HCT116 (cell line): ENCODE results near the gene IFITM10. TPM values are rescaled to one million over a fixed set of nuclear protein-coding genes. Genes with fewer than 3 reads are reported as not detected.

Experiments used
- ATAC-seq: fragments of 200-7000 bp; cut with Tn5 transposase; 2 replicates; pipeline ENCODE4 v1.9.1; 2020; ENCODE audit warnings: mild to moderate bottlenecking, moderate library complexity
- BruUV-seq: library from RNA; stranded (reverse); fragments of 400-500 nt; replicated peaks from 2 replicates; lab custom pipeline; 2021; lab: Mats Ljungman, UMichigan
- CTCF ChIA-PET: fragments of 300-600 bp; sonication (Branson Sonifier 250); formaldehyde crosslinking; loops from one replicate; lab custom pipeline; 2021; ENCODE audit warnings: antibody characterized with exemption; lab: Charles Lee
- POLR2A ChIA-PET: fragments of 300-600, 350-600 bp; sonication (Branson Sonifier 250); formaldehyde crosslinking; loops from one replicate; lab custom pipeline; 2021; ENCODE audit warnings: antibody characterized with exemption; lab: Charles Lee
- RAD21 ChIA-PET, 2 experiments: fragments of 300-600 bp; sonication (Branson Sonifier 250); formaldehyde crosslinking; loops; one replicate each; lab custom pipeline; 2023; ENCODE audit warnings: low total read pairs in 2 of 2; ENCODE audit not compliant: uncharacterized antibody in 2 of 2, unreplicated experiment in 2 of 2, low non-redundant PET in 1 of 2; lab: Charles Lee
- DNase-seq: peaks from one replicate; pipeline ENCODE4 v3.0.0-alpha.2; 2010; ENCODE audit warnings: low read depth, low spot score
- H2AFZ ChIP-seq: fragments of 200-600 bp; shearing (Covaris generic), sonication (generic); 2 replicates; pipeline ENCODE4 v1.6.1; 2017; ENCODE audit warnings: low read depth, mixed run types, mixed read lengths, antibody characterized with exemption, low read length; ENCODE audit not compliant: poor library complexity, severe bottlenecking
- H3K27ac ChIP-seq: 2 replicates; pipeline ENCODE4 v1.5.1; 2012; ENCODE audit warnings: low read depth, low read length
- H3K27me3 ChIP-seq: fragments of 200-600 bp; sonication (generic); 2 replicates; pipeline ENCODE4 v1.6.1; 2016; ENCODE audit warnings: mixed run types, low read length, mixed read lengths; ENCODE audit not compliant: insufficient read depth
- H3K36me3 ChIP-seq, 2 experiments: fragments of 200-500 bp in 1 of 2; fragments of 200-600 bp in 1 of 2; sonication (Bioruptor generic) in 1 of 2; sonication (generic) in 1 of 2; 2 replicates each; pipeline versions ENCODE4 v1.5.1 to v1.6.1; 2014 to 2016; ENCODE audit warnings: low read length in 2 of 2, inconsistent platforms in 1 of 2, mixed read lengths in 1 of 2, mixed run types in 1 of 2; ENCODE audit not compliant: insufficient read depth in 2 of 2, control insufficient read depth in 1 of 2
- H3K4me1 ChIP-seq, 2 experiments: fragments of 200-600 bp in 1 of 2; sonication (generic) in 1 of 2; 2 replicates each; pipeline versions ENCODE4 v1.5.1 to v1.6.1; 2012 to 2017; ENCODE audit warnings: low read length in 2 of 2, inconsistent platforms in 1 of 2, mild to moderate bottlenecking in 1 of 2, mixed read lengths in 1 of 2, mixed run types in 1 of 2, moderate library complexity in 1 of 2; ENCODE audit not compliant: insufficient read depth in 2 of 2, control insufficient read depth in 1 of 2
- H3K4me2 ChIP-seq: fragments of 200-600 bp; sonication (generic); 2 replicates; pipeline ENCODE4 v1.6.1; 2017; ENCODE audit warnings: mixed run types, low read length, mixed read lengths
- H3K4me3 ChIP-seq, 2 experiments: fragments of 200-600 bp in 1 of 2; sonication (generic) in 1 of 2; replicated peaks in 1 of 2; 2 replicates each; pipeline ENCODE4 v1.5.1; 2011 to 2016; ENCODE audit warnings: low read length in 2 of 2, control low read depth in 1 of 2, low read depth in 1 of 2, mild to moderate bottlenecking in 1 of 2, mixed read lengths in 1 of 2, mixed run types in 1 of 2
- H3K79me2 ChIP-seq: fragments of 200-600 bp; sonication (generic); 2 replicates; pipeline ENCODE4 v1.6.1; 2017; ENCODE audit warnings: mild to moderate bottlenecking, mixed run types, low read length, moderate library complexity, mixed read lengths; ENCODE audit not compliant: insufficient read depth
- H3K9ac ChIP-seq: fragments of 200-600 bp; sonication (generic); 2 replicates; pipeline ENCODE4 v1.6.1; 2016; ENCODE audit warnings: low read length, mixed read lengths
- H3K9me2 ChIP-seq: fragments of 200-600 bp; sonication (generic), shearing (Covaris generic); 2 replicates; pipeline ENCODE4 v1.6.1; 2017; ENCODE audit warnings: mixed run types, mild to moderate bottlenecking, moderate library complexity; ENCODE audit not compliant: insufficient read depth
- H3K9me3 ChIP-seq, 2 experiments: fragments of 200-500 bp in 1 of 2; fragments of 200-600 bp in 1 of 2; sonication (Bioruptor generic) in 1 of 2; sonication (generic) in 1 of 2; 2 replicates each; pipeline ENCODE4 v1.6.1; 2014 to 2017; ENCODE audit warnings: low read length in 2 of 2, mixed read lengths in 2 of 2, inconsistent platforms in 1 of 2, low read depth in 1 of 2, mild to moderate bottlenecking in 1 of 2, mixed run types in 1 of 2, moderate library complexity in 1 of 2; ENCODE audit not compliant: control insufficient read depth in 1 of 2, insufficient read depth in 1 of 2
- H4K20me1 ChIP-seq: fragments of 200-600 bp; sonication (generic), shearing (Covaris generic); 2 replicates; pipeline ENCODE4 v1.6.1; 2017; ENCODE audit warnings: mixed run types, mild to moderate bottlenecking, moderate library complexity; ENCODE audit not compliant: insufficient read depth
- ATF3 ChIP-seq: IDR thresholded peaks from 2 replicates; pipeline ENCODE4 v1.6.1; 2012
- CBX3 ChIP-seq: IDR thresholded peaks from 2 replicates; pipeline ENCODE4 v1.6.1; 2012; ENCODE audit warnings: low read depth
- CEBPB ChIP-seq: IDR thresholded peaks from 2 replicates; pipeline ENCODE4 v1.6.1; 2012; ENCODE audit warnings: low read depth
- EZH2 ChIP-seq: fragments of 200-600 bp; sonication (generic); IDR thresholded peaks from 2 replicates; pipeline ENCODE4 v1.6.1; 2017; ENCODE audit warnings: antibody characterized with exemption, mixed run types
- EZH2phosphoT487 ChIP-seq: fragments of 200-600 bp; IDR thresholded peaks from 2 replicates; pipeline ENCODE4 v1.6.1; 2018; ENCODE audit warnings: antibody characterized with exemption, borderline replicate concordance
- POLR2A ChIP-seq: IDR thresholded peaks from 2 replicates; pipeline ENCODE4 v1.7.0; 2011; ENCODE audit warnings: borderline replicate concordance; ENCODE audit not compliant: insufficient read depth, insufficient read length; ENCODE audit errors: extremely low read depth
- POLR2AphosphoS5 ChIP-seq: IDR thresholded peaks from 2 replicates; pipeline ENCODE4 v1.6.1; 2011; ENCODE audit warnings: mild to moderate bottlenecking, low read depth, low read length, moderate library complexity
- RAD21 ChIP-seq: IDR thresholded peaks from 2 replicates; pipeline ENCODE4 v1.6.1; 2012; ENCODE audit warnings: low read depth, mild to moderate bottlenecking
- SIN3A ChIP-seq: IDR thresholded peaks from 2 replicates; pipeline ENCODE4 v1.6.1; 2012; ENCODE audit warnings: low read depth
- SP1 ChIP-seq: IDR thresholded peaks from 2 replicates; pipeline ENCODE4 v1.6.1; 2012; ENCODE audit warnings: low read depth
- SRF ChIP-seq: IDR thresholded peaks from 2 replicates; pipeline ENCODE4 v1.6.1; 2012; ENCODE audit warnings: low read depth
- TCF7L2 ChIP-seq: IDR thresholded peaks from 2 replicates; pipeline ENCODE4 v1.7.0; 2011; ENCODE audit warnings: borderline replicate concordance, inconsistent platforms; ENCODE audit not compliant: insufficient read depth, insufficient read length; ENCODE audit errors: extremely low read depth
- YY1 ChIP-seq: IDR thresholded peaks from 2 replicates; pipeline ENCODE4 v1.6.1; 2011; ENCODE audit warnings: low read length, low read depth, moderate library complexity, mild to moderate bottlenecking; ENCODE audit not compliant: insufficient replicate concordance; ENCODE audit errors: extremely low read depth
- ZFX ChIP-seq: fragments of 450-650 bp; IDR thresholded peaks from 2 replicates; pipeline ENCODE4 v1.6.1; 2017
- ZNF274 ChIP-seq: fragments of 200-500 bp; sonication (Bioruptor generic); IDR thresholded peaks from 2 replicates; pipeline ENCODE4 v1.6.1; 2014; ENCODE audit warnings: mild to moderate bottlenecking, low read depth, low read length, inconsistent platforms
- intact Hi-C: fragments of 100-400 bp; cut with micrococcal nuclease; formaldehyde crosslinking; loops from 2 replicates; pipeline ENCODE4 v1.10.0; 2022
- total RNA-seq: library from RNA; stranded (reverse); gene quantifications from one replicate; pipeline ENCODE4 v1.2.1, GENCODE V29; 2021; ENCODE audit not compliant: unreplicated experiment

IFITM10 gene
- total RNA-seq, 1 experiment from 2014 or later: 1.9 TPM

GRCh38 chr11:1708716-1709115 lies 41.7 kb downstream of the IFITM10 start:
- ChIA-PET RAD21 (no interaction called here), POLR2A (no interaction called here), CTCF (interaction anchor here (0.8 kb wide), 1 partner anchor 15 kb away, joined by 3 read pairs; no protein-coding TSS in a partner anchor)
- TF ChIP-seq TCF7L2 (no peak), POLR2AphosphoS5 (no peak), ZNF274 (no peak), CEBPB (no peak), EZH2phosphoT487 (no peak), SRF (no peak), SIN3A (no peak), EZH2 (no peak), YY1 (no peak), CBX3 (no peak), POLR2A (no peak), ZFX (no peak)
- H3K4me1 ChIP-seq: no peaks in the 10 kb centered on the region
- no peak overlapping the region for H2AFZ ChIP-seq
- no peaks in the 10 kb centered on the region for H4K20me1 ChIP-seq
- intact Hi-C loops: loop anchor here (5.0 kb wide), 1 partner anchor 444 kb away; no protein-coding TSS in a partner anchor
- BruUV-seq: no TSS peak
- H3K9me3 ChIP-seq: no peaks in the 10 kb centered on the region
- no peaks in the 10 kb centered on the region for H3K79me2 ChIP-seq
- no peak for DNase-seq
- no peak for ATAC-seq
- no peaks in the 10 kb centered on the region for H3K9me2 ChIP-seq
- no peak overlapping the region for H3K27ac ChIP-seq
- no peak overlapping the region for H3K4me3 ChIP-seq
- H3K9ac ChIP-seq: no peak overlapping the region
- H3K27me3 ChIP-seq: no peaks in the 10 kb centered on the region
- no peak overlapping the region for H3K4me2 ChIP-seq
- H3K36me3 ChIP-seq: no peaks in the 10 kb centered on the region

GRCh38 chr11:1707751-1708150 lies 42.6 kb downstream of the IFITM10 start:
- POLR2A ChIA-PET: no interaction called here
- H4K20me1 ChIP-seq: no peaks in the 10 kb centered on the region
- DNase-seq: no peak
- H3K27ac ChIP-seq: no peak overlapping the region
- H3K79me2 ChIP-seq: no peaks in the 10 kb centered on the region
- no peaks in the 10 kb centered on the region for H3K27me3 ChIP-seq
- TF ChIP-seq SIN3A (no peak), YY1 (no peak), SP1 (no peak), RAD21 (no peak), TCF7L2 (no peak), ATF3 (no peak), POLR2A (no peak), CBX3 (no peak)
- CTCF ChIA-PET: interaction anchor here (0.8 to 1.9 kb wide), 2 partner anchors 14 to 126 kb away, joined by 3 to 24 read pairs; partner anchors contain the start of gene SYT8
- H3K4me2 ChIP-seq: no peak overlapping the region
- H3K4me1 ChIP-seq: no peaks in the 10 kb centered on the region
- H3K4me3 ChIP-seq: no peak overlapping the region
- H3K9me2 ChIP-seq: no peaks in the 10 kb centered on the region
- no peak for ATAC-seq
- H3K9ac ChIP-seq: no peak overlapping the region
- no peak overlapping the region for H2AFZ ChIP-seq
- BruUV-seq: no TSS peak
- RAD21 ChIA-PET: no interaction called here
- intact Hi-C loops: loop anchor here (5.0 kb wide), 1 partner anchor 445 kb away; no protein-coding TSS in a partner anchor
- no peaks in the 10 kb centered on the region for H3K36me3 ChIP-seq
- no peaks in the 10 kb centered on the region for H3K9me3 ChIP-seq
